K562 (cell line): ENCODE data around the gene RNASEH2A. TPM values are rescaled to one million over a fixed set of nuclear protein-coding genes. Genes with fewer than 3 reads are reported as not detected.

ENCODE experiments used
- ATAC-seq: fragments of 200-7000 bp; cut with Tn5 transposase; 3 replicates; pipeline ENCODE4 v1.9.1; 2020; ENCODE audit warnings: moderate library complexity
- BruUV-seq: library from RNA; stranded (reverse); fragments of 400-500 nt; replicated peaks from 2 replicates; lab custom pipeline; 2021; lab: Mats Ljungman, UMichigan
- CTCF ChIA-PET: fragments of 300-600 bp; formaldehyde crosslinking; extraction: SDS; loops from one replicate; lab custom pipeline; 2021; ENCODE audit warnings: low intra/inter-chr PET ratio; lab: Yijun Ruan, JAX
- POLR2A ChIA-PET: fragments of 300-600, 350-650 bp; sonication (Branson Sonifier 250); formaldehyde crosslinking; extraction: SDS; loops from one replicate; lab custom pipeline; 2021; ENCODE audit warnings: antibody characterized with exemption, inconsistent platforms; lab: Yijun Ruan, JAX
- DNase-seq, 4 experiments: peaks; one replicate each; pipeline versions ENCODE4 v3.0.0 to v3.0.0-alpha.2; 2011 to 2018; ENCODE audit warnings: low spot score in 3 of 4, mixed read lengths in 3 of 4; ENCODE audit errors: extremely low read depth in 1 of 4
- FAIRE-seq: peaks from 2 replicates; lab custom pipeline; 2011; peaks lifted over from hg19 to GRCh38; lab: Jason Lieb, UNC
- H2AFZ ChIP-seq: 2 replicates; pipeline ENCODE4 v1.6.0; 2011; ENCODE audit warnings: low read depth, low read length, control low read depth, inconsistent platforms
- H3K27ac ChIP-seq: fragments of 200-600 bp; 3 replicates; pipeline ENCODE4 v1.8.0; 2011; ENCODE audit warnings: low read depth, mild to moderate bottlenecking, control low read depth, inconsistent platforms, low read length, moderate library complexity, mixed read lengths; ENCODE audit errors: extremely low read depth
- H3K27me3 ChIP-seq, 2 experiments: fragments of 300-600 bp in 1 of 2; 2 replicates in 1 of 2; 3 replicates in 1 of 2; pipeline versions ENCODE4 v1.6.0 to v1.8.0; 2011; ENCODE audit warnings: inconsistent platforms in 2 of 2, low read length in 2 of 2, mild to moderate bottlenecking in 1 of 2, mixed read lengths in 1 of 2, moderate library complexity in 1 of 2; ENCODE audit not compliant: control insufficient read depth in 2 of 2, insufficient read depth in 2 of 2
- H3K36me3 ChIP-seq: fragments of 300-600 bp; 3 replicates; pipeline ENCODE4 v1.8.0; 2011; ENCODE audit warnings: mild to moderate bottlenecking, low read length, inconsistent platforms; ENCODE audit not compliant: control insufficient read depth, insufficient read depth
- H3K4me1 ChIP-seq, 2 experiments: fragments of 200-600 bp in 1 of 2; replicated peaks in 1 of 2; 2 replicates in 1 of 2; 3 replicates in 1 of 2; pipeline versions ENCODE4 v1.5.1 to v1.8.0; 2011; ENCODE audit warnings: inconsistent platforms in 2 of 2, low read length in 2 of 2, mild to moderate bottlenecking in 1 of 2, mixed read lengths in 1 of 2, moderate library complexity in 1 of 2; ENCODE audit not compliant: control insufficient read depth in 2 of 2, insufficient read depth in 2 of 2
- H3K4me2 ChIP-seq: 2 replicates; pipeline ENCODE4 v1.6.1; 2011; ENCODE audit warnings: low read length, control low read depth, inconsistent platforms, mixed read lengths; ENCODE audit not compliant: insufficient read depth
- H3K4me3 ChIP-seq: fragments of 200-600 bp; sonication (generic), shearing (Covaris generic); 2 replicates; pipeline ENCODE4 v1.5.1; 2016; ENCODE audit warnings: control low read depth, inconsistent platforms
- H3K79me2 ChIP-seq: fragments of 200-600 bp; 3 replicates; pipeline ENCODE4 v1.8.0; 2011; ENCODE audit warnings: low read length, inconsistent platforms; ENCODE audit not compliant: control insufficient read depth, insufficient read depth
- H3K9ac ChIP-seq, 2 experiments: 2 replicates each; pipeline versions ENCODE4 v1.6.0 to v1.6.1; 2011; ENCODE audit warnings: low read depth in 2 of 2, low read length in 2 of 2, control low read depth in 1 of 2, inconsistent platforms in 1 of 2, mild to moderate bottlenecking in 1 of 2, mixed read lengths in 1 of 2; ENCODE audit not compliant: insufficient read depth in 1 of 2
- H3K9me1 ChIP-seq: one replicate; pipeline ENCODE4 v1.6.0; 2011; ENCODE audit warnings: inconsistent platforms, mild to moderate bottlenecking, low read length, moderate library complexity; ENCODE audit not compliant: control insufficient read depth, insufficient read depth
- H3K9me3 ChIP-seq: replicated peaks from 2 replicates; pipeline ENCODE4 v1.5.1; 2011; ENCODE audit warnings: low read depth, low read length, inconsistent platforms; ENCODE audit not compliant: control insufficient read depth, insufficient read depth
- H4K20me1 ChIP-seq: replicated peaks from 2 replicates; pipeline ENCODE4 v1.6.1; 2011; ENCODE audit warnings: low read length, inconsistent platforms, mixed read lengths; ENCODE audit not compliant: control insufficient read depth, insufficient read depth
- BCLAF1 ChIP-seq, 2 experiments: fragments of 450-650 bp in 1 of 2; IDR thresholded peaks; 2 replicates each; pipeline ENCODE4 v1.6.1; 2011 to 2017; ENCODE audit warnings: low read depth in 2 of 2, antibody characterized with exemption in 1 of 2, borderline replicate concordance in 1 of 2, low read length in 1 of 2, mild to moderate bottlenecking in 1 of 2, mixed read lengths in 1 of 2; ENCODE audit not compliant: control insufficient read depth in 1 of 2
- CBFA2T3 ChIP-seq: fragments of 450-650 bp; IDR thresholded peaks from 2 replicates; pipeline ENCODE4 v1.6.1; 2017
- CHCHD3 ChIP-seq: fragments of 250-450 bp; sonication (Bioruptor Pico); IDR thresholded peaks from 2 replicates; pipeline ENCODE4 v2.1.2; 2022; ENCODE audit warnings: mild to moderate bottlenecking
- ELF1 ChIP-seq: fragments of 200-800 bp; sonication (Bioruptor generic); IDR thresholded peaks from 2 replicates; pipeline ENCODE4 v1.6.1; 2016; ENCODE audit warnings: missing genetic modification characterization, missing compliant biosample characterization
- MYNN ChIP-seq, 2 experiments: sonication (generic); formaldehyde crosslinking in 1 of 2; IDR thresholded peaks; 2 replicates each; pipeline versions ENCODE4 v1.5.0 to v1.6.1; 2016 to 2020; ENCODE audit warnings: antibody characterized with exemption in 1 of 2, missing genetic modification reagents in 1 of 2
- NFXL1 ChIP-seq: fragments of 450-650 bp; formaldehyde crosslinking; IDR thresholded peaks from 2 replicates; pipeline ENCODE4 v1.4.0; 2021; ENCODE audit warnings: mild to moderate bottlenecking
- SFPQ ChIP-seq: fragments of 200-400 bp; formaldehyde crosslinking; IDR thresholded peaks from 2 replicates; pipeline ENCODE4 v1.6.1; 2017; ENCODE audit warnings: mild to moderate bottlenecking, low read depth, low read length, moderate library complexity
- SRSF1 ChIP-seq: fragments of 200-400 bp; formaldehyde crosslinking; IDR thresholded peaks from 2 replicates; pipeline ENCODE4 v1.6.1; 2017; ENCODE audit warnings: mild to moderate bottlenecking, low read depth, low read length, moderate library complexity
- TFAM ChIP-seq: fragments of 250-450 bp; sonication (Bioruptor Pico); conservative IDR thresholded peaks from 2 replicates; pipeline ENCODE4 v1.5.0; 2021; ENCODE audit warnings: mild to moderate bottlenecking, moderate library complexity
- TFAP4 ChIP-seq: sonication (generic); formaldehyde crosslinking; IDR thresholded peaks from 2 replicates; pipeline ENCODE4 v1.8.0; 2022; ENCODE audit warnings: missing genetic modification reagents, mild to moderate bottlenecking, moderate library complexity, borderline replicate concordance
- ZBTB17 ChIP-seq: fragments of 450-650 bp; formaldehyde crosslinking; IDR thresholded peaks from 2 replicates; pipeline ENCODE4 v1.4.0; 2020; ENCODE audit warnings: mild to moderate bottlenecking
- ZFPM2 ChIP-seq: fragments of 250-450 bp; sonication (Bioruptor Pico); IDR thresholded peaks from 2 replicates; pipeline ENCODE4 v1.5.1; 2022; ENCODE audit warnings: mild to moderate bottlenecking
- ZNF224 ChIP-seq: sonication (generic); formaldehyde crosslinking; IDR thresholded peaks from 2 replicates; pipeline ENCODE4 v1.8.0; 2022; ENCODE audit warnings: mild to moderate bottlenecking, missing genetic modification reagents
- ZNF436 ChIP-seq: fragments of 250-450, 450-650 bp; sonication (Bioruptor Pico); formaldehyde crosslinking; IDR thresholded peaks from 2 replicates; pipeline ENCODE4 v1.7.0; 2020; ENCODE audit warnings: mild to moderate bottlenecking
- ZSCAN32 ChIP-seq: fragments of 450-650 bp; formaldehyde crosslinking; IDR thresholded peaks from 2 replicates; pipeline ENCODE4 v1.4.0; 2020; ENCODE audit warnings: mild to moderate bottlenecking, moderate library complexity
- WGBS: fragments of 100-300 bp; shearing (Covaris generic); methylation state at CpG from one replicate; pipeline ENCODE4 v1.1.6; 2016; ENCODE audit warnings: low coverage, mixed read lengths; ENCODE audit not compliant: insufficient coverage; ENCODE audit errors: missing lambda C conversion rate; 5-methylcytosine and 5-hydroxymethylcytosine counted together
- in situ Hi-C: fragments of 300-500 bp; cut with MboI; formaldehyde crosslinking; loops from 4 replicates; pipeline ENCODE4 v1.15.0; 2018; ENCODE audit warnings: inconsistent platforms, mixed read lengths
- intact Hi-C: fragments of 100-400 bp; cut with micrococcal nuclease; formaldehyde crosslinking; loops from 2 replicates; pipeline ENCODE4 v1.14.2; 2022
- polyA plus RNA-seq, 8 experiments: library from polyadenylated mRNA; depleted of rRNA in 4 of 8; stranded (reverse) in 5 of 8; unstranded in 3 of 8; fragments of >200 nt; fragmentation: Nextera tagmentation in 2 of 8; fragmentation: Illumina TruSeq in 1 of 8; extraction: Ambion mirVana in 2 of 8; extraction: Trizol in 1 of 8; gene quantifications; 2 replicates each; pipeline versions ENCODE4 v1.2.1 to v1.2.3, GENCODE V29; 2011 to 2014; ENCODE audit warnings: inconsistent platforms in 1 of 8, missing spikeins in 1 of 8
- total RNA-seq, 7 experiments: library from RNA; depleted of rRNA in 6 of 7; stranded (reverse); fragments of >200 nt in 6 of 7; fragmentation: Illumina TruSeq in 2 of 7; extraction: Trizol in 2 of 7; gene quantifications; 2 replicates each; pipeline versions ENCODE4 v1.2.1 to v1.2.3, GENCODE V29; 2011 to 2021; ENCODE audit warnings: low replicate concordance in 1 of 7

RNASEH2A gene
- total and polyA plus RNA-seq, 9 of the 15 experiments (the other 6 are each of a cell fraction or from before 2014, with no cell fraction given) = 22.3 to 78.0 (median 61.7) TPM

- ChIA-PET POLR2A (interaction anchor here (0.5 to 1.3 kb wide), 3 partner anchors 9 to 114 kb away, joined by 3 to 5 read pairs (median 4); no protein-coding TSS in a partner anchor), CTCF (interaction anchor here (0.5 to 0.6 kb wide), 2 partner anchors 87 to 127 kb away, joined by 3 to 5 read pairs; no protein-coding TSS in a partner anchor)
- no peak overlapping the region; the same call in 2 of the 3 replicates for H3K27ac ChIP-seq
- no peak overlapping the region for H3K4me2 ChIP-seq
- DNase-seq (no peak), ATAC-seq (no peak), FAIRE-seq (no peak)
- H3K27me3 ChIP-seq = no peaks in the 10 kb centered on the region; a peak in 1 of 5 replicates
- H2AFZ ChIP-seq = no peak overlapping the region
- intact Hi-C loops (loop anchor here (5.0 kb wide), 1 partner anchor 67 kb away; the partner anchor contains the start of gene HOOK2), in situ Hi-C loops (no loop called here)
- H4K20me1 ChIP-seq = peaks cover 5% of the 10 kb centered on the region; the same call in 1 of the 2 replicates
- peaks cover 27% of the 10 kb centered on the region; the same call in 2 of the 3 replicates for H3K36me3 ChIP-seq
- H3K4me1 ChIP-seq = peaks cover 28 to 39% of the 10 kb centered on the region in 2 experiments
- 66% methylated on average over 3 of the region's 3 CpGs for WGBS
- peaks cover 7% of the 10 kb centered on the region for H3K9me1 ChIP-seq
- no TSS peak for BruUV-seq
- H3K4me3 ChIP-seq = no peak overlapping the region
- H3K9ac ChIP-seq = peak overlapping the region in 1 of 2 experiments; percentile 40; a peak in 1 of 4 replicates
- H3K79me2 ChIP-seq = peaks cover 15% of the 10 kb centered on the region
- H3K9me3 ChIP-seq = no peaks in the 10 kb centered on the region
- TF ChIP-seq SRSF1 = no peak
- TF ChIP-seq MYNN (IDR thresholded peaks at IDR 0.05) = no peak
- TF ChIP-seq MYNN (CRISPR knock-in tag; IDR thresholded peaks at IDR 0.05) = no peak
- no peak for TF ChIP-seq ZBTB17
- no peak for TF ChIP-seq BCLAF1 (IDR thresholded peaks at IDR 0.05; ENCODE audit: borderline replicate concordance in 1 of 2, control insufficient read depth in 1 of 2, low read depth in 2 of 2, low read length in 1 of 2)
- no peak for TF ChIP-seq SFPQ
- TF ChIP-seq NFXL1 (CRISPR knock-in tag) = no peak
- no peak for TF ChIP-seq ELF1 (tag)
- peak; percentile 43; the same call in 1 of the 2 replicates for TF ChIP-seq TFAP4 (CRISPR knock-in tag)
- no peak for TF ChIP-seq ZFPM2 (CRISPR knock-in tag)
- no peak for TF ChIP-seq ZNF224 (CRISPR knock-in tag)
- TF ChIP-seq TFAM = no peak
- TF ChIP-seq CBFA2T3 = peak; percentile 15; the same call in 1 of the 2 replicates
- TF ChIP-seq ZNF436 = peak; percentile 55; the same call in 1 of the 2 replicates
- TF ChIP-seq CHCHD3 (CRISPR knock-in tag) = no peak
- no peak for TF ChIP-seq ZSCAN32 (CRISPR knock-in tag)
Measured at GRCh38 chr19:12843999-12844732, 37.8 kb downstream of the RNASEH2A start.
